Non-pigmented ciliary epithelial cell (primary cell): ENCODE data around the gene KCNIP4.
"Not testable (repeated sequence)": the region's sequence is repeated elsewhere in the genome, so short reads cannot be mapped to it uniquely, and the experiment has no call there.

Experiments used
- DNase-seq: peaks from one replicate; pipeline ENCODE4 v3.0.0-alpha.2; 2010; ENCODE audit warnings: low read depth

KCNIP4 gene

DNA sequence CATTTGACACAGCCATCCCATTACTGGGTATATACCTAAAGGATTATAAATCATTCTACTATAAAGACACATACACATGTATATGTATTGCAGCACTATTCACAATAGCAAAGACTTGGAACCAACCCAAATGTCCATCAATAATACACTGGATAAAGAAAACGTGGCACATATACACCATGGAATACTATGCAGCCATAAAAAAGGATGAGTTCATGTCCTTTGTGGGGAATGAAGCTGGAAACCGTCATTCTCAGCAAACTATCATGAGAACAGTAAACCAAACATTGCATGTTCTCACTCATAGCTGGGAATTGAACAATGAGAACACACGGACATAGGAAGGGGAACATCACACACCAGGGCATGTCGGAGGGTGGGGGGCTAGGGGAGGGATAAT lies 1202.6 kb downstream of the KCNIP4 start:
- DNase-seq: not testable (repeated sequence)

- no peak for DNase-seq
These were observed 1212.6 kb downstream of the KCNIP4 start for GRCh38 chr4:20735931-20736330.

GRCh38 chr4:20724915-20725314 lies 1223.7 kb downstream of the KCNIP4 start:
- DNase-seq: no peak

DNA sequence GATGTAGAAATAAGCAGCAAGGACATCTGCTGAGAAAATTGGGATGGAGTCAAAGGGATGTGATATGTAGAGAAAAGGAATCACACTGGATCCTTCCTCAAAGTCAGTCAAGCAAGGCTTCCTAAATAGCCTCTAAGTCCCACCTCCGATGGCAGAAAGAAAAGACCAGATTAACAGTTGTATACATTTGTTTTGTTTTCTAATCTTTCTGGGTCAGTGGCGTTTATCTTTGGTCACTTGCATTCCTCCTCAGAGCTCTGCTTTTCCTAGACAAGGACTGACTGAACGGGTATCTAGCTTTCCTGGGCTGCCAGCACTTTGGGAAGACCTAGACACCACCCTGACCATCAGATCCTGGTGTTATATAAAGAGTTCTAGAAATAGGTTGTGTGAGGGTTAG lies 1225.1 kb downstream of the KCNIP4 start:
- no peak for DNase-seq

DNA sequence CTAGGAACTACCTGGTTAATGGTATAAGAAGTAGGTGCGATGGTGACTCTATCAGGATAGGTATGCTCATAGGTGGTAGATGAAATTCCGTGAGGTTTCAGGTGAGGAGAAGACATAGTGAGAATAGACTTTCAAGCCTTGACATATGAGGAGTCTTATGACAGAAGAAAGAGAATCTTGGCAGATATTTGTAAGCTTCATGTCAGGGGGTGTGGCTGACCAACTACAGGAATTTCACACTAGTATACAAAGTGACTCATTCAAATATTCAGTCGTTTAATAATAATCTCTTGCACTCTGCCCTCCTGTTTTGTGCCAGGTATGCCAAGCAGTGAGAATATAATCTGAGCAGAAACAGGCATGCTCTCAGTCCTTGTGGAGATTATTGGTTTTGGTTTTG lies 1225.6 kb downstream of the KCNIP4 start:
- DNase-seq: no peak

GRCh38 chr4:20711335-20711734 lies 1237.2 kb downstream of the KCNIP4 start:
- DNase-seq: no peak

DNA sequence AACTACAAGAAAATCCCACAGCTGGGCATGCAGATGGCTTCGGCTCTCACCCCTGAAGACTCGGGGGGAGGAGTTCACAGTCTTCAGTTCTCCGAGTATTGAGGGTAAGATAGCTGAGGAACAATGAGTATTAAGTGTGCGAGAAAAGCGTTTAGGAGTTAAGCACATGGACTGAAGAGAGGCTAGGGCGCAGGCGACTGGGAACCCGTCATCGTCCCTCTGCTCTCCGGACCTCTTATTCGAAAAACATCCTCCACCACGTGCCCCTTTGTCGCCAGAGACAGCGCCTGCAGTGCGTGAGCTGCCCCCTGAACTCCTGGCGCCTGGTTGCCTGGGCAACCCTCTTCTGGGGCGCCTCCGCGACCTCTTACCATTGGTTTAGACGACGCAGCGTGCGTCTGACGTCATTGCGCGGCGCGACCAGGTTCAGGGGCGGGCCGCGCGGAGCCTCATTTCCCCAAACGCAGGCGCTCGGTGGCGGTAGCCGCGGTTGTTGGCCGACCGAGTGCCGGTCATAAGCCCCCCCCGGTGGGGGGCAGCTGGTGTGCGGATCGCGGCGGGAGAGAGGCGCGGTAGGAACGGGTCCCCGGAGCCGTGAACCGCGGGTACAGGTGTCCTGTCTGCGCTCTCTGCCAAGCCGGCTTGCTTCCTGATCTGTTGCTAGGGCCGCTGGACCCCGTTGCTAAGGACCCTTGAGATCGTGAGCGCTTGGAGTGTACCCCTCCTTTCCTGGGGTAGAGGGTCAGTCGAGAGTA lies 1248.4 kb downstream of the KCNIP4 start, which contains the start of gene PACRGL:
TSS of gene PACRGL (plus strand) at position 452 of the 755 bp plus-strand sequence. CDS start 4,024 bp downstream, outside the sequence.
- DNase-seq: peak; percentile 62

DNA sequence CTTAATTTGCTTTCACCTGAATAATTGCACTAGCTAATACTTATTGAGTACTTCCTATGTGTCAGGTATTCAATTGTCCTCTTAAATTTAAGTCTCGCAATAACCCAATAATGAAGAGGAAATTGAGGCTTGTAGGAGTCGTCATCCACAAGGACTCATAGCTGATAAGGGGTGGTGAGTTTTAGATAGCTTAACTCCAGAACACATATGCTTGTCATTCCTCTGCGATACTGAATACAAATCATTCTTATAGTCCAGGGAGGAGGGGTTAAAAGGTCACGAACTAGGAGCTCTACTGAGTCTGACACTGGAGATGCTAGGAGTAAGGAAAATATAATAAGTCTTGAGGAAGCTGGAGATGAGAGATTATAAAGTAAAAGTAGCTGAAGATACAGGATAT lies 1249.8 kb downstream of the KCNIP4 start:
- no peak for DNase-seq

DNA sequence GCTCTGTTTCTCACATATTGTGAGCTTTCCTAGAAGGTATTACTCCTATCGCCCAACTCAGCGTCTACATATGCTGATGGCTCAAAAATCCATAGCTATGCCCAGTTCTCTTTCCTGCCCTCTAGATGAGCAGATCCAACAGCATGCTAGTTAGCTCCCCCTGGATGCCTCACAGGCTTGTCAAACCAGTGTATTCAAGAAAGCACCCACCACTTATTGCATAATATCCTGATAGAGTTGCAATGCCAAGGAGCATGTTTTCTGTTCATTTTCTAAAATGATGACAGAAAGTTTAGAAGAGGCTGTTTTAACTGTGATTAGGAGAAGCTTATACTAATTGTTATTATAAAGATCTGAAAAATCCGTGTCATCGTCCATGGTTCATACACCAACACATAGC lies 1250.2 kb downstream of the KCNIP4 start:
- DNase-seq: no peak

DNA sequence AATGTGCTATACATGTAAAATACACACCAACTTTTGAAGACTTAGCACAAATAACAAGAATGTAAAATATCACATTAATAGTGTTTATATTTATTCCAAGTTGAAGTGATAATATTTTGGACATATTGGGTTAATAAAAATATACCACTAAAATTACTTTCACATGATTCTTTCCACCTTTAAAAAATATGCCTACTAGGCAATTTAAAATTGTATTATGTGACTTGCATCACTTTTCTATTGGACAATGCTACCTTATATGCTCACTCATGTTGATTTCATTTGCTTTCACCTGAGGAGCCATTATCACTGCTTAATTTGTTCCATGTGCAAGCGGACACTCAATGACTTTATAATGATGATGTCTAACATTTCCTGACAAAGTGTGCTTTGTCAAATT lies 1251.8 kb downstream of the KCNIP4 start:
- DNase-seq: no peak

GRCh38 chr4:20687864-20688263 lies 1260.7 kb downstream of the KCNIP4 start:
- peak; percentile 57 for DNase-seq

- DNase-seq: no peak
These were observed 1263.5 kb downstream of the KCNIP4 start for GRCh38 chr4:20684852-20685763.

GRCh38 chr4:20683766-20684165 lies 1264.8 kb downstream of the KCNIP4 start:
- no peak for DNase-seq

- DNase-seq: no peak
These were observed 1265.7 kb downstream of the KCNIP4 start for GRCh38 chr4:20682853-20683252.

GRCh38 chr4:20681271-20681670 lies 1267.3 kb downstream of the KCNIP4 start:
- no peak for DNase-seq

GRCh38 chr4:20680736-20681135 lies 1267.8 kb downstream of the KCNIP4 start:
- DNase-seq: no peak

- DNase-seq: no peak
These were observed 1268.6 kb downstream of the KCNIP4 start for GRCh38 chr4:20679951-20680350.
